Lower lobe of right lung (tissue), 2 donors: Measurements from ENCODE around the gene ZNF532. TPM values are rescaled to one million over a fixed set of nuclear protein-coding genes. Genes with fewer than 3 reads are reported as not detected.

Experiments
- ATAC-seq, 2 donors: fragments of 200-7000 bp; cut with Tn5 transposase; one replicate each; pipeline ENCODE4 v1.9.1; 2020 to 2022; ENCODE audit warnings: mild to moderate bottlenecking in 2 of 2, moderate library complexity in 2 of 2
- DNase-seq: peaks from one replicate; pipeline ENCODE4 v3.0.0-alpha.2; 2020
- H3K27ac ChIP-seq: fragments of 200-600 bp; one replicate; pipeline ENCODE4 v1.8.0; 2022
- H3K27me3 ChIP-seq: fragments of 200-600 bp; one replicate; pipeline ENCODE4 v1.8.0; 2022; ENCODE audit warnings: low read depth
- H3K36me3 ChIP-seq: fragments of 200-600 bp; one replicate; pipeline ENCODE4 v1.8.0; 2022; ENCODE audit warnings: mild to moderate bottlenecking
- H3K4me1 ChIP-seq: fragments of 200-600 bp; one replicate; pipeline ENCODE4 v1.8.0; 2022
- H3K4me3 ChIP-seq: fragments of 200-600 bp; one replicate; pipeline ENCODE4 v1.8.0; 2022; ENCODE audit warnings: mild to moderate bottlenecking
- H3K9me3 ChIP-seq: fragments of 200-600 bp; one replicate; pipeline ENCODE4 v1.8.0; 2022
- intact Hi-C: fragments of 100-400 bp; cut with DNase I; formaldehyde crosslinking; loops from one replicate; pipeline ENCODE4 v1.11.0; 2022
- total RNA-seq: library from RNA; stranded (reverse); fragmentation: NEBNext Ultra II Directional; extraction: Animal tissue kit (Norgen Biotek cat#: 25700); gene quantifications from one replicate; pipeline ENCODE4 v1.2.1, GENCODE V29; 2021
- TF ChIP-seq, protein P1 (sequence below): fragments of 200-600 bp; IDR thresholded peaks from one replicate; pipeline ENCODE4 v1.8.0; 2022; ENCODE audit warnings: antibody characterized with exemption, mild to moderate bottlenecking
- donor health status: DM: no; HTN: yes; CAD: no; lungs with severe emphysema.

ZNF532 gene
- total RNA-seq, 1 donor from 2014 or later = 54.0 TPM

DNA sequence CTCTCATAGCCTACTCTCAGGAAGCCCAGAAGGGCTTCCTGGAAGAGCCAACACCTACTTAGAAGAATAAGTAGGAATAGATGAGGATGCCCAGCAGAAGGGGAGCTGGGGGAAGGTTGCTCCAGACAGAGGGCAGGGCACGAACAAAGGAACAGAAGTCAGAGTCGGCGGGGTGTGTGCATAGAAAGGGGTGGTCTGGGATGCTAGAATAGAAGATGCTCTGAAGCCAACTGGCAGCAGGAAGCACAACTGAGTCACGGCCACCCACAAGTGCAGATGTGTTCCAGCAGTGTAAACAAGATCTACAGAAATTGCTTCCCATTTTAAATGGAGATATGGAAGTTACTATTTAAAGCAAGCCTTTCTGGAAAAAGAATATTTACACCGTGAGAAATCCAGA is 131.0 kb downstream of the ZNF532 start:
- H3K27ac ChIP-seq = peak overlapping the region; percentile 10
- TF ChIP-seq, protein P1, sequence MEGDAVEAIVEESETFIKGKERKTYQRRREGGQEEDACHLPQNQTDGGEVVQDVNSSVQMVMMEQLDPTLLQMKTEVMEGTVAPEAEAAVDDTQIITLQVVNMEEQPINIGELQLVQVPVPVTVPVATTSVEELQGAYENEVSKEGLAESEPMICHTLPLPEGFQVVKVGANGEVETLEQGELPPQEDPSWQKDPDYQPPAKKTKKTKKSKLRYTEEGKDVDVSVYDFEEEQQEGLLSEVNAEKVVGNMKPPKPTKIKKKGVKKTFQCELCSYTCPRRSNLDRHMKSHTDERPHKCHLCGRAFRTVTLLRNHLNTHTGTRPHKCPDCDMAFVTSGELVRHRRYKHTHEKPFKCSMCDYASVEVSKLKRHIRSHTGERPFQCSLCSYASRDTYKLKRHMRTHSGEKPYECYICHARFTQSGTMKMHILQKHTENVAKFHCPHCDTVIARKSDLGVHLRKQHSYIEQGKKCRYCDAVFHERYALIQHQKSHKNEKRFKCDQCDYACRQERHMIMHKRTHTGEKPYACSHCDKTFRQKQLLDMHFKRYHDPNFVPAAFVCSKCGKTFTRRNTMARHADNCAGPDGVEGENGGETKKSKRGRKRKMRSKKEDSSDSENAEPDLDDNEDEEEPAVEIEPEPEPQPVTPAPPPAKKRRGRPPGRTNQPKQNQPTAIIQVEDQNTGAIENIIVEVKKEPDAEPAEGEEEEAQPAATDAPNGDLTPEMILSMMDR = no peak
- intact Hi-C loops = no loop called here

DNA sequence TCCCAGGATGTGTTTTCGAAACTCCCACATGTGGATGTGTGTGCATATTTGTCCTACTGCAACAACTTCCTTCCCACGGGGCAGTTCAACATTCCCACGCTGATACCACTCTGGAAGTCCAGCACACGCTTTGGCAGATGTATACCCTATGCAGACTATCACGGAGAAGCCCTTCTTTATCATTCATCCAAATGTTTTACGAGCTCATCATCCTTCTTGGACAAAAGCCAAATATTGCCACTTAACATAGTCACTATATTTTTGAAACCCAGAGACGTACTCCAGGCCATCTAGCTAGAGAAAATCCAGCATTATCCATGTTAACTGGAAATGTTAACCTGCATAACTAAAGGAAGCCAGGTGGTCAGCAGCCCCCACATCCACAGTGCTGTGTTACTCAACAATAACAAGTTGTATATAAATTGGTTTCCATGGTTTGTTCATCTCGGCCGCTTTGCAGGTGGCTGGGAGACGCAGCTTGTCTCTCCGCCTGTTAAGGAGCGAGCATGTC is 131.5 kb downstream of the ZNF532 start:
- no peak for ATAC-seq
- peaks cover 32% of the 10 kb centered on the region for H3K4me1 ChIP-seq
- H3K27ac ChIP-seq = no peak overlapping the region
- H3K27me3 ChIP-seq = no peaks in the 10 kb centered on the region
- no peak overlapping the region for H3K4me3 ChIP-seq
- no peaks in the 10 kb centered on the region for H3K9me3 ChIP-seq
- H3K36me3 ChIP-seq = no peaks in the 10 kb centered on the region
- intact Hi-C loops = no loop called here
- no peak for DNase-seq
- TF ChIP-seq, protein P1 = no peak

More for the DNA sequence above, 131.0 kb downstream of the ZNF532 start:
- DNase-seq (no peak), ATAC-seq (no peak)
- Histone ChIP-seq H3K36me3 (no peaks in the 10 kb centered on the region), H3K27me3 (no peaks in the 10 kb centered on the region), H3K4me1 (peaks cover 32% of the 10 kb centered on the region), H3K4me3 (no peak overlapping the region), H3K9me3 (no peaks in the 10 kb centered on the region)

DNA sequence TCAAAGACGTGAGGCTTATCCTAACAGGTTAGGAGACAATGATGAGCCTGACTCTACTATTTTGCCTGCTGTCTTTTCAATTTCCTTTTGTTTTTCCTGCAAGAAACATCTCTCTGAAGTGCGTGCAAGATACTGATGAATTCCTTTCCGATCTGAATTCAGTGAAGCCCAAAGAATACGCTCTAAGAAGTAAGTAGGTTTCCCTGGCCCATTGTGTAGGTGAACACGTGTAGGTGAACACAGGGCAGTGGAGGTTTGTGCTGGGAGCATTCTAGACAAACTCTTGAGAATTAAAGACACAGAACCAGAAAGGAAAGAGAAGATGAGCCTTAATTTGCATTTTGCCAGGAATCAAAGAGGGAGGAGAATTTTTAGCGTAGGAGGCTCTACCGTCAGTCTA is 132.0 kb downstream of the ZNF532 start:
- Histone ChIP-seq H3K27ac (no peak overlapping the region), H3K36me3 (no peaks in the 10 kb centered on the region), H3K4me3 (no peak overlapping the region), H3K4me1 (peaks cover 31% of the 10 kb centered on the region), H3K9me3 (no peaks in the 10 kb centered on the region), H3K27me3 (no peaks in the 10 kb centered on the region)
- ATAC-seq (no peak), DNase-seq (no peak)
- intact Hi-C loops = no loop called here
- TF ChIP-seq, protein P1 = no peak

DNA sequence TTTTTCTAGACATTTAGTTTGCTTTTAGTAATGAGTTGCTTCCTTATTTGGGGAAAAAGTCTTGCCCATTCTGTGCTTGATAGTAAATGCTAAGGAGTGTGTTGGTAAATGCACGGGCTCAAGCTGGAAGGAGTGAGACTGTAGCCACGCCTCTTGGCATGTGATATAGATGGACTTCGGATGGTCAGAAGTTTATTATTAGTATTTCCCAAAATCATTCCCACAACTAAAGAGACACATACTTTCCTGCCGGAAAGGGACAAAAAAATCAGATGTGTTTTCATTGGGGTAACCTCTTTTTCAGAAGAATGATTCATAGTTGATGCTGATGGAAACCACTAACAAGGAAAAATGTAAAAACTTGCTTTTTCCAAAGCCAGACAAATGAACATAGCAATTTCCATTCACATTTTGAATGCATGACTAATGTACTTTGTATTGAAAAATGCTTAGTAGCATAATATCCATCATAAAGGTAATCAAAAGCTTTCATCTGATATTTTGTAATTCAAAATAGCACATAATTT is 133.2 kb downstream of the ZNF532 start:
- intact Hi-C loops = no loop called here
- DNase-seq (no peak), ATAC-seq (peak; percentile 56 to 69)
- Histone ChIP-seq H3K9me3 (no peaks in the 10 kb centered on the region), H3K36me3 (no peaks in the 10 kb centered on the region), H3K4me1 (peaks cover 19% of the 10 kb centered on the region), H3K27me3 (no peaks in the 10 kb centered on the region), H3K4me3 (no peak overlapping the region), H3K27ac (peak overlapping the region; percentile 53)
- TF ChIP-seq, protein P1 = no peak

DNA sequence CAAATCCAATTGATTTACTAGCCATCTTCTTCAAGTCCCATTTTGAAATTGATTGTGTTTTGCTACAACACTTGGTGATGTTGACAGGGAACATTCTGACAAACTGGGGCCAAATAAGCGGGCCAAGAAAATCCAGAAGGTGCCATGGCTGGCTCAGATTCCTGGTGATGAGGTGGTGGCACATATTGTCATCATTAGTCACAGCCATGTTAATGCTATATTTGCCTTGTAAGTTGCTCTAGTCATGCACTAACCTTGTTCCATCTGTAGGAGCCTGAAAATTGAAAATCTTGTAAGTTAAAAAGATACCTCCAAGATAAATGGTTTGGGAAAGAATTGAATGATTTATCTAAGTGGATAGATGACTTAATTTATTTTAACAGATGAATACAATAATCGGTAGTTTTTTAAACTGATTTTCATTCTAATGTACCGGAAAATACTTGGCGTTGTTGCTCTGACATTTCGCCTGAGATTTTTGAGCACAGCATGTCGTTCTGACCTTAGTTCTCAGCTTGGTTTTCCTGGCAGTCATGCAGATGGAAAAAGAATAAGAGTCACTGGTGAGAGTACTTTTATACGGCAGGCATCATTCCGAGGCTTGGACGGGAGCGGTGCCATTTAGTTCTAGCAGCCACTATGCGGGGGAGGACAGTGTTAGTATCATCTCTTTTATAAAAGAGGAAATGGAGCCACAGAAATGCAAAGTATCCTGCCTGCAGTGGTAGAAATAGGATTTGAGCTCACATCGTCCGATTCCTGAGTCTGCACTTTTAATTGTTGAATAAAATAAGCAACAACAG is 133.9 kb downstream of the ZNF532 start:
- no peaks in the 10 kb centered on the region for H3K36me3 ChIP-seq
- H3K4me1 ChIP-seq = peaks cover 14% of the 10 kb centered on the region
- H3K9me3 ChIP-seq = no peaks in the 10 kb centered on the region
- H3K27me3 ChIP-seq = no peaks in the 10 kb centered on the region
- no peak overlapping the region for H3K4me3 ChIP-seq
- DNase-seq (no peak), ATAC-seq (peak; percentile 57 to 71)
- TF ChIP-seq, protein P1 = no peak
- intact Hi-C loops = no loop called here
- H3K27ac ChIP-seq = peak overlapping the region; percentile 46
